ENCODE results near the gene PLEKHH1.

DNA sequence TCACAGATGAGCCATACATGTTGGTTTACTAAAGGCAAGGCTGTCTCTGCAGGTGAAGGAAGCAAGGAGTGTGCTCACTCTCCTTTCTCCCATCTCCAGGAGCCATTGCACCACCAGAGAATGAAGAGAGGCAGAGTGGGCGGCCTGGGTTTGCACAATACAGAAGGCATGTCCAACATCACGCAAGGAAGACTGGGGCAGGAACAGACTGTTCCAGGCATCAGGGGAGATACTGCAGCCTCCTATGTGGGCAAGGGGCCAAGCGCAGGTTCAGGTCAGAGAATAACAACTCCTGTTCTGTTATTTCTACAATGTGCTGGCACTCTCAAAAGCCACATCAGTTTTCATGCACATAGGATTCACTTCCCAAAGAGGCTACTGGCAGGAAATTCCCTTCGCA, 42.9 kb upstream of the PLEKHH1 start:
- TF ChIP-seq, protein P1, sequence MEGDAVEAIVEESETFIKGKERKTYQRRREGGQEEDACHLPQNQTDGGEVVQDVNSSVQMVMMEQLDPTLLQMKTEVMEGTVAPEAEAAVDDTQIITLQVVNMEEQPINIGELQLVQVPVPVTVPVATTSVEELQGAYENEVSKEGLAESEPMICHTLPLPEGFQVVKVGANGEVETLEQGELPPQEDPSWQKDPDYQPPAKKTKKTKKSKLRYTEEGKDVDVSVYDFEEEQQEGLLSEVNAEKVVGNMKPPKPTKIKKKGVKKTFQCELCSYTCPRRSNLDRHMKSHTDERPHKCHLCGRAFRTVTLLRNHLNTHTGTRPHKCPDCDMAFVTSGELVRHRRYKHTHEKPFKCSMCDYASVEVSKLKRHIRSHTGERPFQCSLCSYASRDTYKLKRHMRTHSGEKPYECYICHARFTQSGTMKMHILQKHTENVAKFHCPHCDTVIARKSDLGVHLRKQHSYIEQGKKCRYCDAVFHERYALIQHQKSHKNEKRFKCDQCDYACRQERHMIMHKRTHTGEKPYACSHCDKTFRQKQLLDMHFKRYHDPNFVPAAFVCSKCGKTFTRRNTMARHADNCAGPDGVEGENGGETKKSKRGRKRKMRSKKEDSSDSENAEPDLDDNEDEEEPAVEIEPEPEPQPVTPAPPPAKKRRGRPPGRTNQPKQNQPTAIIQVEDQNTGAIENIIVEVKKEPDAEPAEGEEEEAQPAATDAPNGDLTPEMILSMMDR (IDR thresholded peaks at IDR 0.05): no peak
- no peak for TF ChIP-seq POLR2A (IDR thresholded peaks at IDR 0.05)

All from tibial nerve (tissue), 3 donors.